ENCODE measurements around the gene EEA1.

DNA sequence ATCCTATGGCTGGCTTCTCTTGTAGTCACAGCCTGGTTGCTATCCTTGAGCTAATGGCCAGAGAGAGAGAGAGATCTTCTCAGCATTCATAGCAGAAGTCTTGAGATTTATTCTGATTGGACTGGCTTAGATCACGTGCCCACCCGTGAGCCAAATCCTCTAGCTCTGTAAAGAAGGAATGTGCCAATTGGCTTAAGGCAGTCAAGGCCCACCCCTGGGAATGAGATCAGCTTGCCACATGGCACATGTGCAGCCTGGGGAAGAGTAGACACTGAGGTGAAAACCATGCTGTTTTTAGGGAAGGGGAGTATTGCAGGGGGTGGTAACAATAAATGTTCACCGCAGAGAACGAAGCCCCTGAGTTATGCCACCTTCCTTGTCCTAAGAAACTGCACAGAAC, 190.0 kb downstream of the EEA1 start:
- TF ChIP-seq CTCF (IDR thresholded peaks at IDR 0.05) (no peak), POLR2A (IDR thresholded peaks at IDR 0.05) (no peak)

All from lower leg skin (tissue), 3 donors.